Spleen (tissue), 11 donors: ENCODE data around the gene SYCP1. TPM values are rescaled to one million over a fixed set of nuclear protein-coding genes. Genes with fewer than 3 reads are reported as not detected.
A peak's percentile ranks its signal among the peaks of the same experiment; 100 is the strongest.

ENCODE experiments used
- DNase-seq: peaks from one replicate; pipeline ENCODE4 v3.0.0-alpha.2; 2020
- H3K27ac ChIP-seq, 8 donors: fragments of 200-600 bp; sonication (generic) in 7 of 8; 1 replicate in 4 of 8; 2 replicates in 4 of 8; pipeline versions ENCODE4 v1.5.0 to v1.8.0; 2016 to 2021; ENCODE audit warnings: inconsistent platforms in 4 of 8, mild to moderate bottlenecking in 4 of 8, moderate library complexity in 1 of 8
- H3K27me3 ChIP-seq, 7 donors: fragments of 200-600 bp; sonication (generic) in 6 of 7; replicated peaks in 1 of 7; 1 replicate in 4 of 7; 2 replicates in 3 of 7; pipeline versions ENCODE4 v1.5.0 to v1.8.0; 2016 to 2021; ENCODE audit warnings: inconsistent platforms in 3 of 7, mild to moderate bottlenecking in 1 of 7
- H3K36me3 ChIP-seq, 6 donors: fragments of 200-600 bp; sonication (generic) in 5 of 6; 1 replicate in 4 of 6; 2 replicates in 2 of 6; pipeline versions ENCODE4 v1.5.0 to v1.8.0; 2016 to 2021; ENCODE audit warnings: inconsistent platforms in 2 of 6
- H3K4me1 ChIP-seq, 6 donors: fragments of 200-600 bp; sonication (generic) in 5 of 6; 1 replicate in 3 of 6; 2 replicates in 3 of 6; pipeline versions ENCODE4 v1.5.0 to v1.8.0; 2016 to 2021; ENCODE audit warnings: inconsistent platforms in 3 of 6
- H3K4me3 ChIP-seq, 8 donors: fragments of 200-600 bp; sonication (generic) in 7 of 8; 1 replicate in 4 of 8; 2 replicates in 4 of 8; pipeline versions ENCODE4 v1.5.0 to v1.8.0; 2016 to 2021; ENCODE audit warnings: inconsistent platforms in 4 of 8, mild to moderate bottlenecking in 4 of 8, moderate library complexity in 2 of 8
- H3K9me3 ChIP-seq, 8 donors: fragments of 200-600 bp; sonication (generic) in 7 of 8; 1 replicate in 4 of 8; 2 replicates in 4 of 8; pipeline versions ENCODE4 v1.5.0 to v1.8.0; 2016 to 2021; ENCODE audit warnings: inconsistent platforms in 4 of 8
- CTCF ChIP-seq, 11 experiments: fragments of 200-600 bp in 7 of 11; fragments of 450-650 bp in 4 of 11; sonication (generic) in 4 of 11; IDR thresholded peaks in 8 of 11; conservative IDR thresholded peaks in 3 of 11; 1 replicate in 7 of 11; 2 replicates in 4 of 11; pipeline versions ENCODE4 v1.4.0 to v1.8.0; 2016 to 2021; ENCODE audit warnings: antibody characterized with exemption in 11 of 11, inconsistent platforms in 4 of 11, mild to moderate bottlenecking in 1 of 11
- POLR2A ChIP-seq, 3 donors: fragments of 450-650 bp; IDR thresholded peaks; one replicate each; pipeline ENCODE4 v1.5.1; 2017; ENCODE audit warnings: antibody characterized with exemption in 3 of 3, mild to moderate bottlenecking in 1 of 3
- POLR2AphosphoS5 ChIP-seq, 3 donors: sonication (generic); formaldehyde crosslinking; IDR thresholded peaks; one replicate each; pipeline ENCODE4 v1.5.1; 2017; ENCODE audit warnings: antibody characterized with exemption in 3 of 3
- WGBS, 5 donors: extraction: QIAGEN DNeasy Blood & Tissue Kit in 3 of 5; methylation state at CpG; one replicate each; pipeline versions ENCODE4 v1.1.5 to v1.1.7; 2013 to 2018; 5-methylcytosine and 5-hydroxymethylcytosine counted together
- intact Hi-C: fragments of 100-400 bp; cut with DNase I; formaldehyde crosslinking; loops from one replicate; pipeline ENCODE4 v1.15.0; 2023; ENCODE audit warnings: low total_unique reads
- polyA plus RNA-seq, 3 donors: library from polyadenylated mRNA; stranded (reverse); fragments of 200-250 nt; gene quantifications; one replicate each; pipeline ENCODE4 v1.2.1, GENCODE V29; 2013
- total RNA-seq, 7 donors: library from RNA; depleted of rRNA in 3 of 7; stranded (reverse); fragments of >200 nt in 3 of 7; fragmentation: NEBNext Ultra II Directional in 4 of 7; extraction: Animal tissue kit (Norgen Biotek cat#: 25700) in 4 of 7; gene quantifications; one replicate each; pipeline versions ENCODE4 v1.1.0 to v1.2.1, GENCODE V29; 2016 to 2021
- donor health status: healthy with polysubstance abuse.
- donor health status: DM: no; HTN: no; CAD: no; lungs with moderate emphysema.
- donor health status: DM: no; HTN: no; CAD: no.
- donor health status: Bipolar disorder and iron deficiency.
- donor health status: healthy.
- donor health status: DM: no; HTN: no; CAD: no.
- donor health status: DM: yes; HTN: yes; CAD: no.

The SYCP1 gene
- total and polyA plus RNA-seq, 10 donors, result not detected

GRCh38 chr1:114892194-114892918 lies 37.7 kb downstream of the SYCP1 start:
- 72 to 88% (median 80%) methylated on average over 9 to 11 of the region's 11 CpGs for whole genome bisulfite sequencing, 5 donors
- no peak for TF ChIP-seq CTCF (IDR thresholded peaks at IDR 0.05 in 8 of 11, conservative IDR thresholded peaks at IDR 0.05 in 3 of 11)

GRCh38 chr1:114896795-114897194 lies 42.1 kb downstream of the SYCP1 start:
- Histone ChIP-seq H3K27ac (no peak overlapping the region), H3K27me3 (peaks cover 0 to 33% (median 0%) of the 10 kb centered on the region in 7 donors), H3K36me3 (no peaks in the 10 kb centered on the region), H3K4me1 (no peaks in the 10 kb centered on the region), H3K4me3 (no peak overlapping the region), H3K9me3 (no peaks in the 10 kb centered on the region)
- intact Hi-C loops, result no loop called here
- no peak for DNase-seq
- WGBS, 5 donors, result 57 to 64% (median 60%) methylated on average over 3 of the region's 3 CpGs
- no peak for TF ChIP-seq CTCF (IDR thresholded peaks at IDR 0.05 in 8 of 11, conservative IDR thresholded peaks at IDR 0.05 in 3 of 11)
- no peak for TF ChIP-seq POLR2A (IDR thresholded peaks at IDR 0.05)
- no peak for TF ChIP-seq POLR2AphosphoS5 (IDR thresholded peaks at IDR 0.05)

More at GRCh38 chr1:114892194-114892918, 37.7 kb downstream of the SYCP1 start:
- no peaks in the 10 kb centered on the region for H3K36me3 ChIP-seq
- no peak overlapping the region for H3K4me3 ChIP-seq
- no peak overlapping the region for H3K27ac ChIP-seq
- no peaks in the 10 kb centered on the region for H3K4me1 ChIP-seq
- no peak for DNase-seq
- H3K9me3 ChIP-seq, result no peaks in the 10 kb centered on the region
- intact Hi-C loops, result no loop called here
- H3K27me3 ChIP-seq, result peaks cover 0 to 26% (median 0%) of the 10 kb centered on the region in 7 donors

- intact Hi-C loops, result no loop called here
- WGBS, 5 donors, result 56 to 78% (median 65%) methylated on average over 9 of the region's 9 CpGs
- Histone ChIP-seq H3K4me1 (no peaks in the 10 kb centered on the region), H3K9me3 (peaks cover 0 to 12% (median 8%) of the 10 kb centered on the region in 8 donors), H3K36me3 (no peaks in the 10 kb centered on the region), H3K27me3 (peaks cover 0 to 11% (median 0%) of the 10 kb centered on the region in 7 donors), H3K27ac (peak overlapping the region in 1 of 8 donors; percentile 29), H3K4me3 (no peak overlapping the region)
- DNase-seq, result no peak
- TF ChIP-seq POLR2AphosphoS5 (IDR thresholded peaks at IDR 0.05) (no peak), POLR2A (IDR thresholded peaks at IDR 0.05) (no peak), CTCF (IDR thresholded peaks at IDR 0.05 in 8 of 11, conservative IDR thresholded peaks at IDR 0.05 in 3 of 11) (no peak)
These were observed 47.2 kb downstream of the SYCP1 start for GRCh38 chr1:114901814-114902213.

- DNase-seq, result no peak
- no peaks in the 10 kb centered on the region for H3K36me3 ChIP-seq
- H3K27me3 ChIP-seq, result peaks cover 0 to 9% (median 0%) of the 10 kb centered on the region in 7 donors
- peak overlapping the region in 1 of 8 donors; percentile 29 for H3K27ac ChIP-seq
- no peaks in the 10 kb centered on the region for H3K4me1 ChIP-seq
- no peak for TF ChIP-seq POLR2AphosphoS5 (IDR thresholded peaks at IDR 0.05)
- TF ChIP-seq CTCF (IDR thresholded peaks at IDR 0.05 in 8 of 11, conservative IDR thresholded peaks at IDR 0.05 in 3 of 11), result no peak
- no peak for TF ChIP-seq POLR2A (IDR thresholded peaks at IDR 0.05)
- H3K9me3 ChIP-seq, result peaks cover 0 to 12% (median 8%) of the 10 kb centered on the region in 8 donors
- 60 to 67% (median 64%) methylated on average over 7 of the region's 7 CpGs for WGBS, 5 donors
- H3K4me3 ChIP-seq, result no peak overlapping the region
- intact Hi-C loops, result no loop called here
These were observed 47.7 kb downstream of the SYCP1 start for GRCh38 chr1:114902343-114902742.
